ENCODE measurements around the gene B4GALNT2. TPM values are rescaled to one million over a fixed set of nuclear protein-coding genes. Genes with fewer than 3 reads are reported as not detected.
A peak's percentile ranks its signal among the peaks of the same experiment; 100 is the strongest.
"Not testable (repeated sequence)": the region's sequence is repeated elsewhere in the genome, so short reads cannot be mapped to it uniquely, and the experiment has no call there.

The B4GALNT2 gene
- total and polyA plus RNA-seq, 2 experiments from 2014 or later = not detected

DNA sequence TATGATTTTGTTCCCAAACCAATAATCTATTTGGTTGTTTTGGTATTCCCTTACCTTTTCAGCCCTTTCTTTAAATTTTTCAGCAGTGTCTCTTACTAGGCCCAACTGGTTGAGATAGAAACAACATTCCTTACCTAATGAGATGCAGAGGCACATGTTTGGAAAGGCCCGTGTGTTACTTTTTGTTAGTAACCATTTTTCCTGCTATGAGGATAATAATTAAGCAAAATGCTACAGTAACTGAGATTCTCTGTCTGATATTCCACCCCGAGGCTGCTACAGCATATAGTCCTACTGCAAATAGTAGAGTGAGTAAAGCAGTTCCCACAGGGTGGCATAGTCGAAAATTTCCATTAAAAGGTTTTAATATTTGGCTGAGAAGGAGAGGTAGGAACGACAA, 10.0 kb upstream of the B4GALNT2 start:
- H3K4me1 ChIP-seq (ENCODE audit: low read depth) = no peaks in the 10 kb centered on the region
- no peak overlapping the region for H3K4me3 ChIP-seq
- no peak for DNase-seq (ENCODE audit: low read depth in 1 of 2, low spot score in 1 of 2)
- H3K27ac ChIP-seq = no peak overlapping the region
- TF ChIP-seq, protein P1, sequence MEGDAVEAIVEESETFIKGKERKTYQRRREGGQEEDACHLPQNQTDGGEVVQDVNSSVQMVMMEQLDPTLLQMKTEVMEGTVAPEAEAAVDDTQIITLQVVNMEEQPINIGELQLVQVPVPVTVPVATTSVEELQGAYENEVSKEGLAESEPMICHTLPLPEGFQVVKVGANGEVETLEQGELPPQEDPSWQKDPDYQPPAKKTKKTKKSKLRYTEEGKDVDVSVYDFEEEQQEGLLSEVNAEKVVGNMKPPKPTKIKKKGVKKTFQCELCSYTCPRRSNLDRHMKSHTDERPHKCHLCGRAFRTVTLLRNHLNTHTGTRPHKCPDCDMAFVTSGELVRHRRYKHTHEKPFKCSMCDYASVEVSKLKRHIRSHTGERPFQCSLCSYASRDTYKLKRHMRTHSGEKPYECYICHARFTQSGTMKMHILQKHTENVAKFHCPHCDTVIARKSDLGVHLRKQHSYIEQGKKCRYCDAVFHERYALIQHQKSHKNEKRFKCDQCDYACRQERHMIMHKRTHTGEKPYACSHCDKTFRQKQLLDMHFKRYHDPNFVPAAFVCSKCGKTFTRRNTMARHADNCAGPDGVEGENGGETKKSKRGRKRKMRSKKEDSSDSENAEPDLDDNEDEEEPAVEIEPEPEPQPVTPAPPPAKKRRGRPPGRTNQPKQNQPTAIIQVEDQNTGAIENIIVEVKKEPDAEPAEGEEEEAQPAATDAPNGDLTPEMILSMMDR (IDR thresholded peaks at IDR 0.05; ENCODE audit: low read depth, low read length) = no peak
- H3K27me3 ChIP-seq = no peaks in the 10 kb centered on the region
- no peaks in the 10 kb centered on the region for H3K9me3 ChIP-seq (ENCODE audit: low read depth)
- H3K36me3 ChIP-seq = no peaks in the 10 kb centered on the region

DNA sequence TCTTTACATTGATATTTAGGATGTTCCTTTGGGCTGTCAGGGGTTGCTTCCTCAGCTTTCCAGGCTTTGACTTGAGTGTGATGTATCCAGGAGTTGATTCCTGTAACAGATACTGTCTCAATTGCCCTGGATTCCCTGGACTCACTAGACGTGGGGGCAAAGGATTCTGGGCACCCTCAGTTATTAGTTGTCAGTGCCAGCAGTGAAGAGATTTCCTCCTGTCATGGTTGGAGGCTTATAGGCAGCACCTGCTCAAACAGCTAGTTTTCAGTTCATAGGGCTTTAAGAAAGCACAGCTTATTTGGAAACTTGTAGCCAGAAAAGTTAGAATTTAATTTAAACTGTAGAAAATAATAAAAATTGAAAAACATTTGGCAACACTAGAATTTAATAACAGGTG, 9.5 kb upstream of the B4GALNT2 start:
- no peaks in the 10 kb centered on the region for H3K36me3 ChIP-seq
- no peak overlapping the region for H3K4me3 ChIP-seq
- TF ChIP-seq, protein P1 (IDR thresholded peaks at IDR 0.05; ENCODE audit: low read depth, low read length) = no peak
- no peaks in the 10 kb centered on the region for H3K4me1 ChIP-seq (ENCODE audit: low read depth)
- H3K27ac ChIP-seq = no peak overlapping the region
- H3K9me3 ChIP-seq (ENCODE audit: low read depth) = no peaks in the 10 kb centered on the region
- DNase-seq (ENCODE audit: low read depth in 1 of 2, low spot score in 1 of 2) = no peak
- no peaks in the 10 kb centered on the region for H3K27me3 ChIP-seq

DNA sequence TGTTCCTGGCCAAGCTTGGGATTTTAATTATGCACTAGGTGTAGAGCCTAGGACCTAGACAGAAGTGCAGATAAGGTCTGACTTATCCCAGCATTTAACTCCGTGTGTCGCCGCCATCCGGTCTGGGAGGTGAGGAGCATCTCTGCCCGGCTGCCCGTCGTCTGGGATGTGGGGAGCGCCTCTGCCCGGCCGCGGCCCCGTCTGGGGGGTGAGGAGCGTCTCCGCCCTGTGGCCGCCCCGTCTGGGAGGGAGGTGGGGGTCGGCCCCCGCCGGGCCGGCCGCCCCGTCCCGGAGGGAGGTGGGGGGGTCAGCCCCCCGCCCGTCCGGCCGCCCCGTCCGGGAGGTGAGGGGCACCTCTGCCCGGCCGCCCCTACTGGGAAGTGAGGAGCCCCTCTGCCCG, 7.1 kb upstream of the B4GALNT2 start:
- Histone ChIP-seq H3K27ac (no peak overlapping the region), H3K27me3 (peaks cover 2% of the 10 kb centered on the region), H3K4me3 (no peak overlapping the region), H3K4me1 (ENCODE audit: low read depth) (no peaks in the 10 kb centered on the region), H3K36me3 (no peaks in the 10 kb centered on the region), H3K9me3 (ENCODE audit: low read depth) (no peaks in the 10 kb centered on the region)
- no peak for DNase-seq (ENCODE audit: low read depth in 1 of 2, low spot score in 1 of 2)
- TF ChIP-seq, protein P1 (IDR thresholded peaks at IDR 0.05; ENCODE audit: low read depth, low read length) = no peak

DNA sequence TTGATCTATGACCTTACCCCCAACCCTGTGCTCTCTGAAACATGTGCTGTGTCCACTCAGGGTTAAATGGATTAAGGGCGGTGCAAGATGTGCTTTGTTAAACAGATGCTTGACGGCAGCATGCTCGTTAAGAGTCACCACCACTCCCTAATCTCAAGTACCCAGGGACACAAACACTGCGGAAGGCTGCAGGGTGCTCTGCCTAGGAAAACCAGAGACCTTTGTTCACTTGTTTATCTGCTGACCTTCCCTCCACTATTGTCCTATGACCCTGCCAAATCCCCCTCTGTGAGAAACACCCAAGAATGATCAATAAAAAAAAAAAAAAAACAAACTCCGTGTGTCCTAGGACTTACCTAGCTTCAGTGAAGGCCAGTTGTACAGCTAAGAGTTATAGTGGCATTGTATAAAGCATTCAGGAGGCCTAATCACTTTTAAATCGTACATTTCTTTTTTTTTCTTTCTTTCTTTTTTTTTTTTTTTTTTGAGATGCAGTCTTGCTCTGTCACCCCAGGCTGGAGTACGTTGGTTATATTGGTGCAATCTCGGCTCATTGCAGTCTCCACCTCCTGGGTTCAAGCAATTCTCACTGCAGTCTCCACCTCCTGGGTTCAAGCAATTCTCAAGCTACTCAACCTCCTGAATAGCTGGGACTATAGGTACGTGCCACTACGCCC, 6.2 kb upstream of the B4GALNT2 start:
- not testable (repeated sequence) for H3K9me3 ChIP-seq (ENCODE audit: low read depth); H3K36me3 ChIP-seq; H3K27ac ChIP-seq; H3K4me1 ChIP-seq (ENCODE audit: low read depth); H3K4me3 ChIP-seq; DNase-seq (ENCODE audit: low read depth in 1 of 2, low spot score in 1 of 2)
- peaks cover 11% of the 10 kb centered on the region for H3K27me3 ChIP-seq

DNA sequence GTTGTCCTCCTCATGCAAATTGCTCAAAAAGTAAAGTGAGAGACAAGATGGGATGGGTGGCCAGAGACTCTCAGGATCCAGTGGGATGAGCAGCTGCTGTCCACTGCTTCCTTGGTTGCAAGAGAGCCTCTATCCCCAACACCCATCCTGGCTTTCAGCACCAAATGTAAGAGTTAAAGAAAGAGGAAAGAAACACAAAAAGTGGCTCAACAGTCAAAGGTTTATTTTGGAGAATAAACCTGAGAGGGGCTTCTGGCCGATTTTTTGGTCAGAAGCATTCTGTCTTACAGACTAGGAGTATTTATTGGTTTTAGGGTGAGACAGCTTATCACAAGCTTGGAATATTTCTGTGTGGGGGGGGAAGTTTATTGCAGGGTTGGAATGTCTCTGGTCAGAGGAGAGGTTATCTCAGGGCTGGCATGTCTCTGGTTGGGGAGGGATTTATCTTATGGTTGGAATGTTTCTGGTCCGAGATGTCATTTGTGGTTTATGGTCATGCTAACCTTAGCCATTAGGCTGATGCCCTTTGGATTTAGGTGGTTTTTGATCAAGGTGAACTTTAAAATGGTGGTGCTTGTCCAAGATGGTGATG, 3.1 kb upstream of the B4GALNT2 start:
- peaks cover 43% of the 10 kb centered on the region for H3K27me3 ChIP-seq
- H3K4me3 ChIP-seq; H3K9me3 ChIP-seq (ENCODE audit: low read depth); H3K4me1 ChIP-seq (ENCODE audit: low read depth); H3K36me3 ChIP-seq; H3K27ac ChIP-seq: not testable (repeated sequence)
- DNase-seq (ENCODE audit: low read depth in 1 of 2, low spot score in 1 of 2) = peak in 1 of 2 donors; percentile 10

DNA sequence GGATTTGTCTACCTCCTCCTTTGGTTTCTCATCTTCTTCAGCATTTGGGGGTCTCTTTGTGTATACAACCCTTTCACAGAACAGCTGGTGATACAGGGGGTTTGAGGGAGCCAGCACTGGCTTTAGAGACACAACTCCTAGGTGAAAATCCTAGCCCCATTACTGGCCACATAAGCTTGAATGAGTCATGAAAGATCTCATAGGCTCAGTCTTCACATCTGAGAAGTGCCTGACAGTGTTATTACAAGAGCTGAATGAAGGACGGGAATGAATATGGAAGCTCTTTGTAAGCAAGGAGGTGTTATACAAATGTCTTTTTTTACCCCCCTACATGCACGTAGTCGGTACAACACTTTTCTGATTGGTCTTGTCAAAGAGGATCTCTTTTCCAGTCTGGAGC, 1.7 kb upstream of the B4GALNT2 start:
- TF ChIP-seq, protein P1 (IDR thresholded peaks at IDR 0.05; ENCODE audit: low read depth, low read length) = no peak
- Histone ChIP-seq H3K4me3 (no peak overlapping the region), H3K9me3 (ENCODE audit: low read depth) (no peaks in the 10 kb centered on the region), H3K36me3 (no peaks in the 10 kb centered on the region), H3K4me1 (ENCODE audit: low read depth) (no peaks in the 10 kb centered on the region), H3K27me3 (peaks cover 56% of the 10 kb centered on the region), H3K27ac (no peak overlapping the region)
- DNase-seq (ENCODE audit: low read depth in 1 of 2, low spot score in 1 of 2) = no peak
